ENCODE results near the gene EXOC4. TPM values are rescaled to one million over a fixed set of nuclear protein-coding genes. Genes with fewer than 3 reads are reported as not detected.

EXOC4 gene
- total and polyA plus RNA-seq, 7 experiments from 2014 or later = 44.1 to 106 (median 74.2) TPM

DNA sequence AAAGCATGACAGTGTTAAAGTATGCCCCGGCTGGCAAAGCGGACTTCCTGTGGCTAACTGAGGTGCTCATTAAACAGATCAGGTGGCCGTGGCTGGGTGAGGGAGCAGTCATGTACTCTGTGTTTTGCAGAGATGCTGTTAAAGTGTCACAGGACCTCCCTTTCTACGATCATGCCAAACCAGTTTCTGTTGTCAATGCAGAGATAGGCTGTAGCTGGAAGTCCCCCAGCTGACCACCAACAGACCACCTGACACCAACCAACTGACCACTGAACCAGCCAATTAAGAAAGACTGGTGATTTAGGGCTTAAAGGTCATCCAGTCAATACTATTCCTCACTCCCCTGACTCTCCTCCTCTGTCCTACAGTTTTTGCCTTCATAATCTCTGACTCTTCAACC is 443.2 kb downstream of the EXOC4 start:
- Histone ChIP-seq H3K4me3 (ENCODE audit: low read length) (no peak overlapping the region), H3K9me3 (ENCODE audit: control insufficient read depth in 2 of 3, low read length in 3 of 3) (no peaks in the 10 kb centered on the region), H3K27ac (ENCODE audit: low read depth, low read length) (no peak overlapping the region), H3K4me1 (ENCODE audit: control insufficient read depth in 2 of 2, insufficient read depth in 2 of 2, low read length in 2 of 2) (no peaks in the 10 kb centered on the region), H3K27me3 (ENCODE audit: control insufficient read depth in 2 of 2, insufficient read depth in 2 of 2, low read length in 2 of 2) (no peaks in the 10 kb centered on the region), H3K36me3 (ENCODE audit: control insufficient read depth in 2 of 3, insufficient read depth in 3 of 3, low read length in 3 of 3) (no peaks in the 10 kb centered on the region)
- Mint-ChIP-seq H3K4me3 (no peak overlapping the region), H3K36me3 (peaks cover 0 to 18% (median 8%) of the 10 kb centered on the region in 5 donors), H3K9me3 (peaks cover 0 to 5% (median 0%) of the 10 kb centered on the region in 11 donors), H3K27me3 (no peaks in the 10 kb centered on the region), H3K4me1 (peaks cover 0 to 27% (median 14%) of the 10 kb centered on the region in 7 donors), H3K27ac (no peak overlapping the region)
- intact Hi-C loops (cut with micrococcal nuclease) = no loop called here
- DNase-seq = peak in 1 of 9 donors; percentile 4
- ChIA-PET POLR2A (no interaction called here), CTCF (no interaction called here)
- no peak for ATAC-seq

GRCh38 chr7:133697585-133697984 is 444.7 kb downstream of the EXOC4 start:
- Histone ChIP-seq H3K4me1 (ENCODE audit: control insufficient read depth in 2 of 2, insufficient read depth in 2 of 2, low read length in 2 of 2) (no peaks in the 10 kb centered on the region), H3K36me3 (ENCODE audit: control insufficient read depth in 2 of 3, insufficient read depth in 3 of 3, low read length in 3 of 3) (no peaks in the 10 kb centered on the region), H3K27me3 (ENCODE audit: control insufficient read depth in 2 of 2, insufficient read depth in 2 of 2, low read length in 2 of 2) (no peaks in the 10 kb centered on the region), H3K9me3 (ENCODE audit: control insufficient read depth in 2 of 3, low read length in 3 of 3) (no peaks in the 10 kb centered on the region), H3K4me3 (ENCODE audit: low read length) (no peak overlapping the region), H3K27ac (ENCODE audit: low read depth, low read length) (no peak overlapping the region)
- ATAC-seq (no peak), DNase-seq (no peak)
- peaks cover 0 to 27% (median 14%) of the 10 kb centered on the region in 7 donors for H3K4me1 Mint-ChIP-seq
- no peaks in the 10 kb centered on the region for H3K27me3 Mint-ChIP-seq
- ChIA-PET POLR2A (no interaction called here), CTCF (no interaction called here)
- intact Hi-C loops (cut with micrococcal nuclease) = no loop called here
- H3K27ac Mint-ChIP-seq = no peak overlapping the region
- peaks cover 0 to 11% (median 0%) of the 10 kb centered on the region in 5 donors for H3K36me3 Mint-ChIP-seq
- H3K4me3 Mint-ChIP-seq = no peak overlapping the region
- peaks cover 0 to 5% (median 0%) of the 10 kb centered on the region in 11 donors for H3K9me3 Mint-ChIP-seq

DNA sequence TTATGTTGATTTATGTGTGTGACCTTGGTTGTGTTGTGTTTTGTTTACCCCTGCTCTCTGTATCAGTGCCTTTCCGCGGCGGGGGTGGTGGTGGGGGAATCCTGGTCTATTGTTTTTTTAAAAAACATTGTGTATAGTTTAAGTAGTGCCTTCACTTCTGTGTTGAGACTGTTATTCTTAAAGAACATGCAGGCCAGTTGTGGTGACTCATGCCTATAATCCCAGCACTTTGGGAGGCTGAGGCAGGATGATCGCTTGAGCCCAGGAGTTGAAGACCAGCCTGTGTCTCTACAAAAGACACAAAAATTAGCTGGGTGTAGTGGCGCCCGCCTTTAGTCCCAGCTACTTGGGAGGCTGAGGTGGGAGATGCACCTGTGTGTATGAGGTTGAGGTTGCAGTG is 445.2 kb downstream of the EXOC4 start:
- intact Hi-C loops (cut with micrococcal nuclease) = no loop called here
- no peaks in the 10 kb centered on the region for H3K36me3 ChIP-seq (ENCODE audit: control insufficient read depth in 2 of 3, insufficient read depth in 3 of 3, low read length in 3 of 3)
- Mint-ChIP-seq H3K36me3 (peaks cover 0 to 12% (median 5%) of the 10 kb centered on the region in 5 donors), H3K9me3 (peaks cover 0 to 5% (median 0%) of the 10 kb centered on the region in 11 donors), H3K27ac (no peak overlapping the region), H3K27me3 (no peaks in the 10 kb centered on the region), H3K4me1 (peaks cover 0 to 27% (median 14%) of the 10 kb centered on the region in 7 donors), H3K4me3 (no peak overlapping the region)
- H3K27ac ChIP-seq (ENCODE audit: low read depth, low read length) = no peak overlapping the region
- POLR2A ChIA-PET = no interaction called here
- H3K9me3 ChIP-seq (ENCODE audit: control insufficient read depth in 2 of 3, low read length in 3 of 3) = no peaks in the 10 kb centered on the region
- no peaks in the 10 kb centered on the region for H3K4me1 ChIP-seq (ENCODE audit: control insufficient read depth in 2 of 2, insufficient read depth in 2 of 2, low read length in 2 of 2)
- no peak overlapping the region for H3K4me3 ChIP-seq (ENCODE audit: low read length)
- DNase-seq = no peak
- no peak for ATAC-seq
- no peaks in the 10 kb centered on the region for H3K27me3 ChIP-seq (ENCODE audit: control insufficient read depth in 2 of 2, insufficient read depth in 2 of 2, low read length in 2 of 2)
- CTCF ChIA-PET = no interaction called here

DNA sequence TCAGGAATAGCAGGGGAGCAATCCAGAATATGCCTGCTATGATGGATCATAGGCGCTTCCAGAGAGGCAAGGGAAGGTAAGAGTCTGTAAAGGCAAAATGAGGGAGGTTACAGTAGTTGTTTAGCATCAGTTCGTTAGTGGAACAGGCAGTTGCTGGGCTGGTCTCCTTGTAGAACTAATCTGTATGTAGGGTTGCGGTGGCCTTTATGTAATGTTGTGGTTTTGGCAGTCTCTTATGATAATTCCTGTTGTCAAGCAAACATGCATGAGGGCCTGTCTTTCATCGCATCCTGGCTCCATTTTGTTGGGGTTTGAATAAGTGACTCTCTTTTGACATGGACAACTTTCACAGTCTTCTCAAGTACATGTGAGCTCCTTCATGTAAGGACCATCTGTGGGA is 446.5 kb downstream of the EXOC4 start:
- peaks cover 0 to 5% (median 0%) of the 10 kb centered on the region in 11 donors for H3K9me3 Mint-ChIP-seq
- no peak overlapping the region for H3K4me3 Mint-ChIP-seq
- Histone ChIP-seq H3K4me1 (ENCODE audit: control insufficient read depth in 2 of 2, insufficient read depth in 2 of 2, low read length in 2 of 2) (no peaks in the 10 kb centered on the region), H3K27me3 (ENCODE audit: control insufficient read depth in 2 of 2, insufficient read depth in 2 of 2, low read length in 2 of 2) (no peaks in the 10 kb centered on the region), H3K4me3 (ENCODE audit: low read length) (no peak overlapping the region), H3K9me3 (ENCODE audit: control insufficient read depth in 2 of 3, low read length in 3 of 3) (no peaks in the 10 kb centered on the region), H3K36me3 (ENCODE audit: control insufficient read depth in 2 of 3, insufficient read depth in 3 of 3, low read length in 3 of 3) (no peaks in the 10 kb centered on the region), H3K27ac (ENCODE audit: low read depth, low read length) (no peak overlapping the region)
- ChIA-PET POLR2A (no interaction called here), CTCF (interaction anchor here (0.9 kb wide), 1 partner anchor 13 kb away, joined by 3 read pairs; no protein-coding TSS in a partner anchor)
- ATAC-seq (peak; percentile 34), DNase-seq (peak in 6 of 9 donors; percentile 0 to 22 (median 2))
- peak overlapping the region in 1 of 9 donors; percentile 45 for H3K27ac Mint-ChIP-seq
- peaks cover 0 to 14% (median 13%) of the 10 kb centered on the region in 5 donors for H3K36me3 Mint-ChIP-seq
- H3K27me3 Mint-ChIP-seq = no peaks in the 10 kb centered on the region
- peaks cover 0 to 27% (median 14%) of the 10 kb centered on the region in 7 donors for H3K4me1 Mint-ChIP-seq
- intact Hi-C loops (cut with micrococcal nuclease) = no loop called here

DNA sequence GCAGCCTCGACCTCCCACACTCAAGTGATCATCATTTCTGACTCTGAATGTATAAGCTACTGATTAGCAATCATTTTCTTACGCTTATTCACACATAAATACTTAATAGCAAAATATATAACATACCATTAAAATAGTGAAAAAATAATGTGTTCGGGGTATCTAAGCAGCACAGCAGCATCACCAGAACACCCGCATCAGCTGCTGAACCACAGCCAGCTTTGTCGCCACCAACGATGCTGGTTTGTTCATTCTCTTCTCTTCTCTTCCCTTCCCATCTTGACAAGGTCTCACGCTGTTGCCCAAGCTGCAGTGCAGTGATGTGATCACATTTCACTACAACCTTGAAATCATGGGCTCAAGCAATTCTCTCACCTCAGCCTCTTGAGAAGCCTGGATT is 449.2 kb downstream of the EXOC4 start:
- ATAC-seq (no peak), DNase-seq (no peak)
- H3K27ac ChIP-seq (ENCODE audit: low read depth, low read length) = no peak overlapping the region
- peaks cover 0 to 13% (median 5%) of the 10 kb centered on the region in 7 donors for H3K4me1 Mint-ChIP-seq
- no peaks in the 10 kb centered on the region for H3K36me3 ChIP-seq (ENCODE audit: control insufficient read depth in 2 of 3, insufficient read depth in 3 of 3, low read length in 3 of 3)
- H3K4me1 ChIP-seq (ENCODE audit: control insufficient read depth in 2 of 2, insufficient read depth in 2 of 2, low read length in 2 of 2) = no peaks in the 10 kb centered on the region
- H3K36me3 Mint-ChIP-seq = peaks cover 0 to 19% (median 10%) of the 10 kb centered on the region in 5 donors
- no peak overlapping the region for H3K27ac Mint-ChIP-seq
- no peaks in the 10 kb centered on the region for H3K27me3 ChIP-seq (ENCODE audit: control insufficient read depth in 2 of 2, insufficient read depth in 2 of 2, low read length in 2 of 2)
- H3K9me3 Mint-ChIP-seq = no peaks in the 10 kb centered on the region
- ChIA-PET POLR2A (no interaction called here), CTCF (no interaction called here)
- H3K27me3 Mint-ChIP-seq = no peaks in the 10 kb centered on the region
- no peak overlapping the region for H3K4me3 ChIP-seq (ENCODE audit: low read length)
- H3K9me3 ChIP-seq (ENCODE audit: control insufficient read depth in 2 of 3, low read length in 3 of 3) = no peaks in the 10 kb centered on the region
- H3K4me3 Mint-ChIP-seq = no peak overlapping the region
- intact Hi-C loops (cut with micrococcal nuclease) = no loop called here

- ChIA-PET POLR2A (no interaction called here), CTCF (no interaction called here)
- ATAC-seq (no peak), DNase-seq (no peak)
- H3K36me3 Mint-ChIP-seq = peaks cover 0 to 21% (median 10%) of the 10 kb centered on the region in 5 donors
- no peaks in the 10 kb centered on the region for H3K9me3 Mint-ChIP-seq
- H3K27ac Mint-ChIP-seq = no peak overlapping the region
- no peaks in the 10 kb centered on the region for H3K27me3 ChIP-seq (ENCODE audit: control insufficient read depth in 2 of 2, insufficient read depth in 2 of 2, low read length in 2 of 2)
- H3K4me3 ChIP-seq (ENCODE audit: low read length) = no peak overlapping the region
- no peaks in the 10 kb centered on the region for H3K9me3 ChIP-seq (ENCODE audit: control insufficient read depth in 2 of 3, low read length in 3 of 3)
- H3K4me3 Mint-ChIP-seq = no peak overlapping the region
- H3K27ac ChIP-seq (ENCODE audit: low read depth, low read length) = no peak overlapping the region
- no peaks in the 10 kb centered on the region for H3K4me1 ChIP-seq (ENCODE audit: control insufficient read depth in 2 of 2, insufficient read depth in 2 of 2, low read length in 2 of 2)
- no peaks in the 10 kb centered on the region for H3K27me3 Mint-ChIP-seq
- intact Hi-C loops (cut with micrococcal nuclease) = no loop called here
- peaks cover 0 to 13% (median 5%) of the 10 kb centered on the region in 7 donors for H3K4me1 Mint-ChIP-seq
- no peaks in the 10 kb centered on the region for H3K36me3 ChIP-seq (ENCODE audit: control insufficient read depth in 2 of 3, insufficient read depth in 3 of 3, low read length in 3 of 3)
Measured at GRCh38 chr7:133702960-133703359, 450.1 kb downstream of the EXOC4 start.

GRCh38 chr7:133703547-133703946 is 450.7 kb downstream of the EXOC4 start:
- no peak overlapping the region for H3K27ac ChIP-seq (ENCODE audit: low read depth, low read length)
- POLR2A ChIA-PET = no interaction called here
- Mint-ChIP-seq H3K27me3 (no peaks in the 10 kb centered on the region), H3K36me3 (peaks cover 0 to 25% (median 11%) of the 10 kb centered on the region in 5 donors), H3K27ac (no peak overlapping the region), H3K4me3 (no peak overlapping the region), H3K9me3 (no peaks in the 10 kb centered on the region), H3K4me1 (peaks cover 0 to 13% (median 4%) of the 10 kb centered on the region in 7 donors)
- ATAC-seq (no peak), DNase-seq (no peak)
- intact Hi-C loops (cut with micrococcal nuclease) = no loop called here
- H3K27me3 ChIP-seq (ENCODE audit: control insufficient read depth in 2 of 2, insufficient read depth in 2 of 2, low read length in 2 of 2) = no peaks in the 10 kb centered on the region
- H3K4me3 ChIP-seq (ENCODE audit: low read length) = no peak overlapping the region
- no peaks in the 10 kb centered on the region for H3K9me3 ChIP-seq (ENCODE audit: control insufficient read depth in 2 of 3, low read length in 3 of 3)
- no peaks in the 10 kb centered on the region for H3K4me1 ChIP-seq (ENCODE audit: control insufficient read depth in 2 of 2, insufficient read depth in 2 of 2, low read length in 2 of 2)
- H3K36me3 ChIP-seq (ENCODE audit: control insufficient read depth in 2 of 3, insufficient read depth in 3 of 3, low read length in 3 of 3) = no peaks in the 10 kb centered on the region
- CTCF ChIA-PET = no interaction called here

All from naive thymus-derived CD4-positive, alpha-beta T cell (primary cell).